GM18909 (cell line): Measurements from ENCODE around the gene TAF5L.
"Not testable (repeated sequence)": the region's sequence is repeated elsewhere in the genome, so short reads cannot be mapped to it uniquely, and the experiment has no call there.

Source experiments
- ATAC-seq: cut with Tn5 transposase; IDR thresholded peaks from one replicate; pipeline ENCODE4 v1.9.1; 2021; ENCODE audit warnings: mild to moderate bottlenecking; ENCODE audit not compliant: unreplicated experiment, poor library complexity

The TAF5L gene

DNA sequence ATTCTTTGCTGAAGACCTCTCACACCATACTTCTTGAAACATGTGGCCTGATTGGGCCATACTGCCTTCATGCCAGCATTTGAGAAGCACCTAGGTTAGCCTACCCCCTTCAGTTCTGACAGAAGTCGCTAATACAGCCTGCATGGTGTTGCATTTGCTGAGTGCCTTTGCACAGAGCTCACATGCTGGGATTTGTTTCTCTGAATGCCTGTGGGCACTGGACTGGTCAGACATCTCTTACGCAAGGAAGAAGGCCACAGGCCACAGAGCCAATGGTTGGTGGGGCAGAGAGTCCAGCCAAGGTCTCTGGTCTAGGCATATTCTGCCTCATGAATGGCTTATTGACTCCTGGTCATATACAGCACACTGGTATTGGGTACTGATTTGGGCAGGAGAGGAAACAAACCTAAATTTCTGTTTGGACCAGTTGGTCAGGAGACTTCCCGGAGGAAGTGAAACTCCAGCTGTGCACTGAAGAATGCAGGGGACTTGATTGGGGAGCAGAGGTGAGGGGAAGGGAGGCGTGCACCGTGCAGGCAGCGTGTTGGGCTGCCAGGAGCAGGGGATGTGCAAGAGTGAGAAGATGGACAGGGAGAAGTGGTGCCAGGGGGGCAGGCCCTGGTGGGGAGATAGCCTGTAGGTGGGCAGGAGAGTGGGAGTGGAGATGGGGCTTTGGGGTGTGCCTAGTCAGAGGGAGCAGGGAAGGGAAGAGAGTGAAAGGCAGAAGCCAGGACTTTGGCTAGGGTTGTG lies 18.2 kb upstream of the TAF5L start:
- ATAC-seq, result no peak

DNA sequence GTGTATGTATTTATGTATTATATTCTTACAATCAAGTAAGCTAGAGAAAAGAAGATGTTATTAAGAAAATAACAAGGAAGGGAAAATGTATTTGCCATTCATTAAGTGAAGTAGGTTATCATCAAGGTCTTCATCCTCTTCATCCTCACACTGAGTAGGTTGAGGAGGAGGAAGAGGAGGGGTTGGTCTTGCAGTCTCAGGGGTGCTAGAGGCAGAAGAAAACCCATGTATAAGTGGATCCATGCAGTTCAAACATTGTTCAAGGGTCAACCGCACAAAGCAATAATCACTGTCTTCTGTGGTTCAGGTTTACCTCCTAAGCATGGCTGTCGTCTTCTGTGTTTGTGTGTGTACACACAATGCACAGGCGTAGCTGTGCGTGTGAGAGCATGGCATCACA lies 17.0 kb upstream of the TAF5L start:
- no peak for ATAC-seq

DNA sequence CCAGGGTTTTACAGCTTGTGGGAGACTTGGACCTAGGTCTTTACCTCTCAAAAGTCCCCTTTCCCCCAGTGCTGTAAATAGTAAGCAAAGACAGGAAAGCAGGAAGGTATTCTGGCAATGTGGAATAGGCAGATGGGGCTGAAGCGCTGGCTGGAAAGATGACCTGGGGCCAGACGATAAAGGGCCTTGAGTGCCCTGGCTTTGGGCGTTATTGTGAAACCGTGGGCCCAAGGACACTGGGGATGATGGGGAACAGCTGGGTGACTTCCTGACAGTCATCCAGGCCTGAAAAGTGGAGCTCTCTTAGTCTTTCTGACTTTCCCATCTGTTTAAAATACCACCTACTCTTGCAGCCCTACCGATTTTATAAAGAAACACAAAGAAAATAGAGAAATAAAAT lies 16.5 kb upstream of the TAF5L start:
- no peak for ATAC-seq

DNA sequence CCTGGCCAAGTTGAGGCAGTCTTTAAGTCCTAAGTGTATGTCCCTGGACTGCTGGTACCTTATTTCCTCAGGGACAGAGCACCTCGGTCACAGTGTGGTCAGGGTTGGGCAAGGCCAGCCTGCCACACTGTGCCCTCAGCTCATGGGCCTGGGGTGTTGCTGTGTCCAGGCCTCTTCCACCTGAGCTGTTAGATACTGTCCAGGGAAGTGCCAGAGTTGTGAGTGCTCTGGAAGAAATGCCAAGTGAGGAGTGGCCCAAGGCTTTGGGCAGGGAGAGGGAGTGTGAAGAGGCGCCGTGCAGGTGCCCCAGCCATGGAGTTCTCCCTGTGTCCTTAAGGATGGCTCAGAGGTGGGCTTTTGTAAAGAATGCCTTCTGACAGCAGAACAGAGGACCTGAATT lies 15.4 kb upstream of the TAF5L start:
- ATAC-seq, result no peak

DNA sequence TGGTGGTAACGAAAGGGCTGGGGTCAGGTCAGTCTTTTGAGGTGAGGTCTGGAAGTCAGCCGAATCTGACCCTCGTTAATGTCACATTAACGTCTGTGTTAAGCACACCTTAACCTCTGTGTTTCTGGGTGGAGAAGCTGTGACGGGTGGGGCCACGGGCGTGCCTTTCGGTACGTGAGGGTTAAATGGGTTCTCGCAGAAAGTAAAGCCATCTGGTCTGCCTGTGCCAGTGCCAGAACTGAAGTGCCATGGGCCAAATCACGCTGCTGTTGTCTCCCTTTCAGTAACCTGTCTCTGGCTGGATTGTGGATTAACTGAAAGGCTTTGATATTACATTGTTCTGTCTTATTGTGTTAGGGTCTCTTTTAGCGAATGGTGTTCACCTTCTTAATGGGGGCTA lies 14.5 kb upstream of the TAF5L start:
- ATAC-seq, result no peak

DNA sequence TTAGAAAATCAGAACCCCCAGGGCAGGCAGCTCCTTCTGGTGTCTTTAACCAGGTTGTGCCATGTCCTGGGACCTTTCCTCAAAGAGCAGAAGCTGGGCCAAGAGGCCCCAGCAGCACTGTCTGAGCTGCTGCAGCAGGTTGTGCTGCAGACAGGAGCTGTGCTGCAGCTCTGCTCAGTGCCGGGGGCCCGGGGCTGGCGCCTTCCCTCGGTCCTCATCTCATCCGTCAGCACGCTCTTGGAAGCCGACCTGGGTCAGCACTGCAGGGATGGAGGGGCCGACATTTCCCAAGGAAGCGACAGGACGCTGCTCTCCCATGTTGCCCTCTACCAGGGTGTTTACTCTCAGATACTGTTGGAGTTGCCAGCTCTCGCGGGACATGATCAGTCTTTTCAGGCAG lies 11.8 kb upstream of the TAF5L start:
- no peak for ATAC-seq

DNA sequence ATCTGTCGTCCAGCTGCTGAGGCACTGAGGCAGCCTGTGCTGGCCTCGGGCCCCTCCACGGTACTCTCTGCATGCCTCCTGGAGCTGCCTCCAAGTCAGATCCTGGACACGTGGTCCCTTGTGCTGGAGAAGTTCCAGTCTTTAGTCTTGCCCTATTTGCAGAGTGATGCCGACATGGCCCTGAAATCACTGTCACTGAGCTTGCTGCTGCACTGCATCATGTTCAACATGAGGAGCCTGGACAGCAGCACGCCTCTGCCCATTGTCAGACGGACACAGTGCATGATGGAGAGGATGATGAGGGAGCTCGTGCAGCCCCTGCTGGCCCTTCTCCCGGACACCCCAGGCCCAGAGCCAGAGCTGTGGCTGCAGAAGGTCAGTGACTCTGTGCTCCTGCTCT lies 10.1 kb upstream of the TAF5L start:
- no peak for ATAC-seq

DNA sequence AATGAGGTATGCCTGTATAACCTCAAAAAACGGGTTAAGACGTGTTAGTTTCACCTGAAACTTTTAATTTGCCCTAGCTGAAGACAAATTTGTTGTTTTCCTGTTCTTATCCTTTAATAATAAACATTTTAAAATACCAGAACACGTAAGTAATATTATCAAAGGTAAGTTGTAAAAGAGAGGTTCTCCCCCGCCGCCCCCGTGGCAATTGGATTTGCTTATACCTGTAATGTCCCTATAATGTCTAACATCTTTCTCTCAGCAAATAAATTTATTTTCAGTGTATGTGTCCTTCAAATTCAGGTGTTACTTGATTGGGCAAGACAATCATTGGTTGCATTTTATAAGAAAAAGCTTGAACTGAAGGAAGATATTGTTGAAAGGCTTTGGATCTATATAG lies 6.0 kb upstream of the TAF5L start:
- ATAC-seq, result no peak

DNA sequence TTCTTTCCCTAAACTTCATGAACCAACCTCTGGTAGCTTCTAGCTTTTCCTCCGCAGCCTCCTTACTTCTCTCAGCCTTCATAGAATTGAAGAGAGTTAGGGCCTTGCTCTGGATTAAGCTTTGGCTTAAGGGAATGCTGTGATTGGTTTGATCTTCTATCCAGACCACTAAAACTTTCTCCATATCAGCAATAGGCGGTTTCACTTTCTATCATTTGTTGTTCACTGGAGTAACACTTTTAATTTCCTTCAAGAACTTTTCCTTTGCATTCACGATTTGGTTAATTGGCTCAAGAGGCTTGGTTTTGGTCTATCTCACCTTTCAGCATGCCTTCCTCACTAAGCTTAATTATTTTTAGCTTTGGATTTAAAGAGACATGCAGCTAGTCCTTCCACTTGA lies 5.2 kb upstream of the TAF5L start:
- no peak for ATAC-seq

DNA sequence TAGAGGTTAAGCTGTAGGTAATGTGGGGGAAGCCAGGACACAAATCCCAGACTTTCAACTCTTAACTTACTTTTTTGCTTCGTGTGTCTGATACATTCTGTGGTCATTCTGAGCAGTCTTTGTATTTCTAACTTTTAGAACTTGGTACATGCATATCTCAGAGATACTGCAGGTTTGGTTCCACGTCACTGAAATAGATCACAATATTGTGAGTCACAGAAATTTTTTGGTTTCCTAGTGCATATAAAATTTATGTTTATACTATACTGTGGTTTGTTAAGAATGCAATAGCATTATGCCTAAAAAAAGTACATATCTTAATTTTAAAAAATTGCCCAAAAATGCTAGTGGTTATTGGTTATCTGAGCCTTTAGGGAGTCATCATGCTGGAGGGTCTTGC lies 3.3 kb upstream of the TAF5L start:
- ATAC-seq, result no peak

DNA sequence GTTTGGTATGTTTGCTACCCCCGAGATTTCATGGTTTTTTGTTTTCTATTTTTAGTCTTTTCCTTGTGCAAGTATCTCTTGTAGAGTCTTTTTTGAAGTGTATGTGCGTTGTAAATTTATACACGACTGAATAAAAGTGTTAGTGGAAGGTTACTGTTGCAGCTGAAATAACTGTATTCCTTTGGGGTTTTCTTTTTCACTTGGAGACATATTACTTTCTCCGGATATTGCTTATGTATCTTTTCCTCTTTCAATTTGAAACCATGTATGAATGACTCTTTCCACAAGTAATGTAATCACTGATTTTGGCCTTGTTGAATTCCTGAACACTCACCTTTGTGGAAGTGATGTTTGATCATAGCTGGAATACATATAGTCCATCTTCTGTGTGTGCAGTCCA lies 1.1 kb upstream of the TAF5L start:
- ATAC-seq, result no peak

DNA sequence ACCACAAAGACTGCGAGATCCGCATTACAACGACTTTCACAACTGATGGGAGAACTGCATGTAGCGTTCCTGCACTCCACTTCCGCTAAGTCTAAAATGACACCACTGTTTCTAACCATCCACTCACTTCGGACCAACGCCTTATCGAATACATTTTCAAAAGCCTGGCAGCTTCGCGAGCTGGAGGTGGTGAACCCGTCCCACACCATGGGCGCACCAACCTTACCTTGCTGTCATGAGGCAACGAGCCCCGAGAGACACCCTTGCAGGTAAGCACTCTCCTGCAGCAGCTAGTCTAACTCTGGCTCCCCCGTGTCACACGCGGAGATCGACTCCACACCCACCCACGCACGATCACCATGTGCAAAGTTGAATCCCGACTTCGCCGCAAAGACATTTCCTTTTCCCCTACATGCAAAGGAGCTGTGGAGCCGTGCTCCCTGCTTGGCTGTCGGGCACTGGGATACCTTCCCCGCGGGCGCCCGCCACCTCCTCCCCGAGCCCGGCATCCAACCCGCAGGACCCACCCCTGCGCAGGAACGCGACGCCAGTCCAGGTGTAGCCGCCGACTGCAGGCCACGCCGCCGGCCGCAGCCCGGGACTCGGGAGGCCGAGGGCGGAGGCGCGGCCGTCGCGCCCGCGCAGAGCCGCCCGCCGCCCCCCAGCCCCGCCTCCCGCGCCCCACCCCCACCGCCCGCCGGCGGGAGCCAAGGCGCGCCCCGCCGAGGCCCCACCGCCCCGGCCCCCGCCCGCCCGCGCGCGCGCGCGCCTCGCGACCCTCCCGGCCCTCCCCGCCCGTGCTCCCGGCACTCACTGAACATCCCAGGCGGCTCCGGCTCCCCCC lies 629 bp downstream of the TAF5L start:
- peak; percentile 41 for ATAC-seq

DNA sequence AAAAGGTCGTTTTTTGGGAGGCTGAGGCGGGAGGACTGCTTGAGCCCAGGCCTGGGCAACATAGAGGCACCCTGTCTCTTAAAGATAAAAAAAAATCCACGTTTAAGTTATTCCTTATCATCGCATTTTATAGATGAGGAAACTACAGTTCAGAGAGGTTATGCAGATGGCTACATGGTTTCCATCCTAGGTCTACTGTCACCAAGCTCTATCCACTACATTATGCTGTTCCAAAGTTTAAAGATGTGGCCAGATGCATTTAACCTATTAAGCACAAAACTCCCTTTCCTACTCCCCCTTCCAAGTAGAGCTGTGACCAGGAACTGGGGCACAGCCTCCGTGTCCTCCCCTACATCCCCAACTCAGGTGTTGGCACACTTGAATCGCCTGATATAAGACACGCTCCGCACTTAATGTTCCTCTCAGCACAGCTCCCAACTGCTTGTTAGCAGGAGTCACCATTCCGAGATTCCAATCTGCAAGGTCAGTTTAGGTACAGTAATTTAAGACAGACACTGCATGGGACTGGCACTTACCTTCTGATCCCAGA lies 1.3 kb downstream of the TAF5L start:
- ATAC-seq, result no peak

DNA sequence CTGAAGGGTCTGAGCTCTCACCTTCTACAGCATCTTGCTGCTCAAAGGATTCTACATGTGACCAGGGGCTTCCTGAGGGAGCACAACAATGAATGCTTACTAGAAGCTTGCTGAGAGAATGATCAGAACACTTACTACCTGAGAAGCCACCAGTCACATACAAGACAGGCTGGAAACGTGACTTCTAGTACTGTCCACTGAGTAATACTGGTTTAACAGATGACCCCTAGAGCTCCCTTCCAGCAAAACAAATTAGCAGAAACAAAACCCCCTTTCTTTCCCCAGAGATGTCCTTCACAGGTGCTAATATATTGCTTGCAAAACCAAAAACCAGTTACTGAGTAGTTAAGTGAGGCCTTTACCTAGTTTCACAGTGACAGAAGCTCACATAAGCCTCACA lies 2.1 kb downstream of the TAF5L start:
- no peak for ATAC-seq

DNA sequence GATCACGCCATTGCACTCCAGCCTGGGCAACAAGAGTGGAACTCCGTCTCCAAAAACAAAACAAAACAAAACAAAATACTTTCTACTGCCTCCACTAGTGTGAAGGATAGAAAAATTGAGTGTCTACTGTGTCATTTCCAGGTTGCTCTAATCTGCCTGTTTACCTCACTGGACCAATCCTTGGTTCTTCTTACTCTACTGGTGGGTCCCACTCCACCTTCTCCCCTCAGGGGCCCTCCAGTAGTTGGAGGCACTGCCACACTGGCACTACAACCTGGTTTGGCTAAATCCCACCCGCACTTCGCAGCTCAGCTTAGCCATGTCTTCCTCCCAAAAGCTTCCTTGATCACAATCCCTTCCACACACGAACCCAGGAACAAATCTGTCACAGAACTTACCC lies 2.7 kb downstream of the TAF5L start:
- no peak for ATAC-seq

DNA sequence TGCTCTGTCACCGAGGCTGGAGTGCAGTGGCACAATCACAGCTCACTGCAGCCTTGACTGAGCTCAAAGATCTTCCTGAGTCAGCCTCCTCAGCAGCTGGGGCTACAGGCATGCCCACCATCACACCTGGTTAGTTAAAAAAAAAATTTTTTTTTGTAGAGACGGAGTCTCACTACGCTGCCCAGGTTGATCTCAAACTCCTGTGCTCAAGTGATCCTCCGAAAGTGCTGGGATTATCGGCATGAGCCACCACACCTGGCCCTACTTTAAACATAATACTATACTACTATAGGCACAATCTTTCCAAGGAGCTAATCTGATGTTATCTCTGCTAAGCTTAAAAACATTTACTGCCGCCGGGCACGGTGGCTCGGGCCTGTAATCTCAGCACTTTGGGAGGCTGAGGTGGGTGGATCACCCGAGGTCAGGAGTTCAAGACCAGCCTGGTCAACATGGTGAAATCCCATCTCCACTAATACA lies 3.2 kb downstream of the TAF5L start:
- not testable (repeated sequence) for ATAC-seq

DNA sequence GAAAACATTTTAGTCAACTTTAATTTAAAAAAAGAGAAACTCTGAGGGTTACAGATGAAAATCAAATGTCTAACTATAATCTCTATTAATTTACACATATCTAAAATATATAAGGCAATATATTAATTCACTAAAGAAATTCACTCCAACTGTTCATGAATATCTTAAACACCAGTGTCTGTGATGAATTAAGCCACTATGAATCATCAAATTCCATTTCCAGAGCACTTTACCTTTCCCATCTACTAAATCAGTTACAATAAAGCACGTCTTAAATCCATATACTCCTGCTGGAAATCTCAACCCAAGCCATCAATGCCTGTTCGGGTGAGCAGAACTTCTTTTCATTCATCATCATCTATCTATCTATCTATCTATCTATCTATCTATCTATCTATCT lies 4.3 kb downstream of the TAF5L start:
- ATAC-seq, result no peak

DNA sequence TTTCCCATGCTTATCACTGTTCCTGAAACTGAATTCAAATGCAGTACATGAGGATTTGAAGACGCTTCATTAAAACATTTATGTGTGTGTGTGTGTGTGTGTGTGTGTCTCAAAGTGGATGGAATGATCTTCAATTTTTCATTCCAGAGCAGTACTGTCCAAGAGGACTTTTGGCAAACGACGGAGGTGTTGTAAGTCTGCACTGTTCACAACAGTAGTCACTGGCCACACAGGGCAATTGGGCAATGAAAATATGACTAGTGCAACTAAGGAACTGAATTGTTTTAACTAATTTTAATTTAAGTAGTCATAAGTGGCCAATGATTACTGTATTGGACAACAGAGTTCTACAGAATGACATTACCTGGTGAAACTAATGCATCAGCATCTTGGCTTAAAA lies 5.0 kb downstream of the TAF5L start:
- ATAC-seq, result no peak

DNA sequence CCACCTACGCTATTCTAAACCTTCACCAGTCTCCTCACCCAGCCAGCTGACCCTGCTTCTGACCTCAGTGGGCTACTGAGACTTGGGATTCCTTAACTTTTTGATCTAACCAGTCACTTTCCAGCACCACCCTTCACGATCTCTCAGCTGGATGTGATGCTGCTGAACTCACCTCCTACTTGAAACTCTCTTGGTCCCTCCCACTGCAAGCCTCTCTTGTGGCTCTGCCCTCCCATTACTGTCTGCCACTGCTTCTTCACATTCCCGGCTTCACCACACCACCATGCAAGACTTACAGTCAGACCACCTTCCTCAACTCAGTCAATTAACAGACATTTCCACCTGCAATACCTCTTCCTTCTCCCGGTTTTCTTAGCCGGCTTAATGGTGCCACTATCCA lies 6.3 kb downstream of the TAF5L start:
- no peak for ATAC-seq

DNA sequence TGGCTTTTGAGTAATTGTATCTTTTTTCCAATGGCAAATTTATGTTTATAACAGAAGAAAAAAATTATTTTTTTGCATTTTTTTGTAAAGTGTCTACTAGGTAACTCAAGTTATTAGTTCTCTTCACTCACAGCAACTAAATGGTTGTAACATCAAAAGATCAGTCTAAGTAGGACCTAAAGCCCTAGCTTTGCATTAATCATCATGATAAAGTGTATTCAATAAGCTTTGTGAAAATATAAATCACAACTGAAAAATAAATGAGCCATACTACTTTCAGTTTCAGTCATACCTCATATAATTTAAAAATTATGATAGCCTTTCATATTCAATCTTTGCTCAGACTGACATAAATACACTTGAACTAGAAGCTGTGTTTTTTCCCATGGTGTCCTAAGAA lies 6.9 kb downstream of the TAF5L start:
- no peak for ATAC-seq

DNA sequence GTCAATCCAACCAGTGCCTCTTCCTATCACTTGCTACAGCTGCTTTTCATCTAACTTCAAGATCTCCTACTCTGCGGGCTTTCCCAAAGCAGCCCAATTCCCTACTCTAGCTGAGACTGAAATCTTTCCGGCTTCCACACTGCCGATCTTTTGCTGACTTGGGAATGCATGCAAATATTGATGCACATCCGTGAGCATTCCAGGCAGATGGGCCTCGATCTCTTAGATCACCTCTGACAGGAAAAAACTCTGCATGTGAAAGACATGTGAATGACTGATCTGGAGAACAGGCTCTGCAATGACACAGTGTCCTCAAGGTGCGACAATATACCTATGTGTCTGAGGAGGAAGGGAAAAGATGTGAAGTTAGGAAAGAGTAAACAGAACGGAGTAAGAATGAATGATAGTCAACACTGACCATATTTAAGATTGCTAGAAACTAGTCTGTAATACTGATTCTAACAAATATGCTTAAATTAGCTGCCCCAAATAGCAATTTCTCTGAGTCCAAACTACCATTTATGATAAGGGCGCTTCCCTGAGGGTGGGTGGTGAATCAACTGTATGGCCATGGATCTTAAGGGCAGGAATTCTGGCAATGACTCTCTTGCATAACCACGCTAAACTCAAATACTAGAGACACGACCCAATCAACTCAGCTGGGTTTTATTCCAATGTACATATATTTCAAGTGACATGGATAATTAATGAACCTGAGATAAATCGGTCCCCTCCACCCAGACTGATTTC lies 8.4 kb downstream of the TAF5L start:
- no peak for ATAC-seq
